Measurements from ENCODE around the gene TMEM87A. TPM values are rescaled to one million over a fixed set of nuclear protein-coding genes. Genes with fewer than 3 reads are reported as not detected.

TMEM87A gene
- total and polyA plus RNA-seq, 8 donors: 63.6 to 118 (median 77.3) TPM

GRCh38 chr15:42201801-42202200 lies 71.4 kb downstream of the TMEM87A start:
- no peak for TF ChIP-seq CTCF (IDR thresholded peaks at IDR 0.05)
- no peak for ATAC-seq
- peaks cover 0 to 22% of the 10 kb centered on the region in 2 donors for H3K4me1 ChIP-seq
- no peak overlapping the region for H3K27ac ChIP-seq
- H3K9me3 ChIP-seq: no peaks in the 10 kb centered on the region
- intact Hi-C loops (cut with DNase I): no loop called here
- H3K4me3 ChIP-seq: no peak overlapping the region
- peaks cover 0 to 28% of the 10 kb centered on the region in 2 donors for H3K36me3 ChIP-seq
- no peaks in the 10 kb centered on the region for H3K27me3 ChIP-seq
- DNase-seq: no peak

GRCh38 chr15:42199126-42199525 lies 74.1 kb downstream of the TMEM87A start:
- Histone ChIP-seq H3K27me3 (no peaks in the 10 kb centered on the region), H3K27ac (no peak overlapping the region), H3K4me3 (no peak overlapping the region), H3K36me3 (peaks cover 0 to 35% of the 10 kb centered on the region in 2 donors), H3K4me1 (peaks cover 0 to 11% of the 10 kb centered on the region in 2 donors), H3K9me3 (no peaks in the 10 kb centered on the region)
- no peak for TF ChIP-seq CTCF (IDR thresholded peaks at IDR 0.05)
- ATAC-seq (no peak), DNase-seq (no peak)
- intact Hi-C loops (cut with DNase I): no loop called here

GRCh38 chr15:42198516-42198915 lies 74.7 kb downstream of the TMEM87A start:
- H3K27ac ChIP-seq: no peak overlapping the region
- H3K4me3 ChIP-seq: no peak overlapping the region
- TF ChIP-seq CTCF (IDR thresholded peaks at IDR 0.05): no peak
- DNase-seq (no peak), ATAC-seq (no peak)
- intact Hi-C loops (cut with DNase I): no loop called here
- H3K9me3 ChIP-seq: no peaks in the 10 kb centered on the region
- H3K27me3 ChIP-seq: no peaks in the 10 kb centered on the region
- H3K4me1 ChIP-seq: peaks cover 0 to 11% of the 10 kb centered on the region in 2 donors
- peaks cover 0 to 35% of the 10 kb centered on the region in 2 donors for H3K36me3 ChIP-seq

GRCh38 chr15:42194513-42194912 lies 78.7 kb downstream of the TMEM87A start:
- Histone ChIP-seq H3K27me3 (no peaks in the 10 kb centered on the region), H3K4me1 (peaks cover 0 to 11% of the 10 kb centered on the region in 2 donors), H3K4me3 (no peak overlapping the region), H3K27ac (no peak overlapping the region), H3K36me3 (peaks cover 0 to 66% of the 10 kb centered on the region in 2 donors), H3K9me3 (no peaks in the 10 kb centered on the region)
- DNase-seq (peak in 1 of 4 donors; percentile 44), ATAC-seq (peak; percentile 57)
- no peak for TF ChIP-seq CTCF (IDR thresholded peaks at IDR 0.05)
- intact Hi-C loops (cut with DNase I): no loop called here

- Histone ChIP-seq H3K27me3 (no peaks in the 10 kb centered on the region), H3K27ac (no peak overlapping the region), H3K4me3 (no peak overlapping the region), H3K36me3 (peaks cover 0 to 66% of the 10 kb centered on the region in 2 donors), H3K9me3 (no peaks in the 10 kb centered on the region), H3K4me1 (peaks cover 0 to 11% of the 10 kb centered on the region in 2 donors)
- intact Hi-C loops (cut with DNase I): no loop called here
- DNase-seq (no peak), ATAC-seq (no peak)
- no peak for TF ChIP-seq CTCF (IDR thresholded peaks at IDR 0.05)
Observed at GRCh38 chr15:42193383-42193782, 79.8 kb downstream of the TMEM87A start.
